Omental fat pad (tissue), 4 donors: ENCODE data around the gene DLL3. TPM values are rescaled to one million over a fixed set of nuclear protein-coding genes. Genes with fewer than 3 reads are reported as not detected.

Experiments used
- ATAC-seq: fragments of 150-250 bp; one replicate; pipeline ENCODE4 v1.9.1; 2016; ENCODE audit warnings: mild to moderate bottlenecking, moderate library complexity; ENCODE audit not compliant: low FRiP score
- DNase-seq: peaks from one replicate; pipeline ENCODE4 v3.0.0-alpha.2; 2019; ENCODE audit warnings: low spot score
- CTCF ChIP-seq, 3 donors: fragments of 450-650 bp; IDR thresholded peaks; one replicate each; pipeline ENCODE4 v1.5.1; 2016 to 2017; ENCODE audit warnings: antibody characterized with exemption in 3 of 3, mild to moderate bottlenecking in 3 of 3, moderate library complexity in 2 of 3
- total RNA-seq, 4 donors: library from RNA; depleted of rRNA; stranded (reverse); fragments of >200 nt; gene quantifications; one replicate each; pipeline ENCODE4 v1.1.0, GENCODE V29; 2016

DLL3 gene
- total RNA-seq, 4 donors from 2014 or later, result 0.24 TPM; not detected in 3

- ATAC-seq (no peak), DNase-seq (no peak)
- no peak for TF ChIP-seq CTCF (IDR thresholded peaks at IDR 0.05)
Measured at GRCh38 chr19:39553082-39553652, 54.4 kb downstream of the DLL3 start.

- no peak for DNase-seq
- no peak for TF ChIP-seq CTCF (IDR thresholded peaks at IDR 0.05)
- ATAC-seq, result no peak
Measured at GRCh38 chr19:39554701-39555311, 56.1 kb downstream of the DLL3 start.

- no peak for TF ChIP-seq CTCF (IDR thresholded peaks at IDR 0.05)
- DNase-seq (no peak), ATAC-seq (no peak)
Measured at GRCh38 chr19:39555883-39556282, 57.1 kb downstream of the DLL3 start.

Other genes starting within 250 kb of the DLL3 start
- gene IFNL2, start 230.6 kb upstream of the DLL3 start, total RNA-seq, result not detected
- gene IFNL1, start 202.5 kb upstream of the DLL3 start, total RNA-seq, result not detected
- 1 to 10 TPM in 2 of 4 donors, under 1 TPM in 2; 0.63 to 1.4 (median 1.0) TPM for gene LRFN1, start 178.1 kb upstream of the DLL3 start, total RNA-seq
- gene GMFG, start 162.9 kb upstream of the DLL3 start, total RNA-seq, result 100 to 1,000 TPM in 1 of 4 donors, 10 to 100 TPM in 3; 31.8 to 126 (median 55.5) TPM
- gene SAMD4B, start 156.5 kb upstream of the DLL3 start, total RNA-seq, result 10 to 100 TPM; 55.9 to 87.7 (median 73.2) TPM
- gene PAF1, start 107.8 kb upstream of the DLL3 start, total RNA-seq, result 10 to 100 TPM; 29.2 to 60.3 (median 53.3) TPM
- 10 to 100 TPM; 24.5 to 41.3 (median 32.5) TPM for gene MED29, start 107.6 kb upstream of the DLL3 start, total RNA-seq
- 100 to 1,000 TPM; 323 to 827 (median 509) TPM for gene ZFP36, start 92.1 kb upstream of the DLL3 start, total RNA-seq
- 10 to 100 TPM; 16.5 to 35.3 (median 21.4) TPM for gene PLEKHG2, start 86.3 kb upstream of the DLL3 start, total RNA-seq
- 1,000 to 10,000 TPM; 1,153 to 1,681 (median 1,338) TPM for gene RPS16, start 63.0 kb upstream of the DLL3 start, total RNA-seq
- 100 to 1,000 TPM in 1 of 4 donors, 10 to 100 TPM in 3; 62.2 to 102 (median 73.3) TPM for gene SUPT5H, start 53.4 kb upstream of the DLL3 start, total RNA-seq
- 10 to 100 TPM; 36.4 to 65.7 (median 50.3) TPM for gene TIMM50, start 18.1 kb upstream of the DLL3 start, total RNA-seq
- not detected for gene SELENOV, start 16.2 kb downstream of the DLL3 start, total RNA-seq
- 1 to 10 TPM; 1.8 to 4.4 (median 2.3) TPM for gene EID2B, start 33.9 kb downstream of the DLL3 start, total RNA-seq
- gene EID2, start 41.2 kb downstream of the DLL3 start, total RNA-seq, result 10 to 100 TPM in 2 of 4 donors, 1 to 10 TPM in 2; 6.2 to 13.6 (median 9.6) TPM
- not detected for gene LGALS13, start 103.6 kb downstream of the DLL3 start, total RNA-seq
- gene LGALS16, start 157.0 kb downstream of the DLL3 start, total RNA-seq, result not detected
- gene LGALS14, start 205.5 kb downstream of the DLL3 start, total RNA-seq, result not detected
- not detected for gene CLC, start 239.1 kb downstream of the DLL3 start, total RNA-seq